Activated naive CD4-positive, alpha-beta T cell treated with anti-CD3 and anti-CD28 coated beads, Interleukin-2, amount 50 U/mL, for 24 hours (primary cell): ENCODE results near the gene KRT17.
"Not testable (repeated sequence)": the region's sequence is repeated elsewhere in the genome, so short reads cannot be mapped to it uniquely, and the experiment has no call there.

Source experiments
- H3K27ac Mint-ChIP-seq: one replicate; pipeline ENCODE4 v1.8.0; 2021; ENCODE audit warnings: mild to moderate bottlenecking, mixed read lengths
- H3K27me3 Mint-ChIP-seq: one replicate; pipeline ENCODE4 v1.8.0; 2021; ENCODE audit warnings: mixed read lengths
- H3K36me3 Mint-ChIP-seq: one replicate; pipeline ENCODE4 v1.8.0; 2021; ENCODE audit warnings: mixed read lengths
- H3K4me1 Mint-ChIP-seq: one replicate; pipeline ENCODE4 v1.8.0; 2021; ENCODE audit warnings: mixed read lengths
- H3K4me3 Mint-ChIP-seq: one replicate; pipeline ENCODE4 v1.8.0; 2021; ENCODE audit warnings: mild to moderate bottlenecking, mixed read lengths
- H3K9me3 Mint-ChIP-seq: one replicate; pipeline ENCODE4 v1.8.0; 2021; ENCODE audit warnings: mixed read lengths

The KRT17 gene

DNA sequence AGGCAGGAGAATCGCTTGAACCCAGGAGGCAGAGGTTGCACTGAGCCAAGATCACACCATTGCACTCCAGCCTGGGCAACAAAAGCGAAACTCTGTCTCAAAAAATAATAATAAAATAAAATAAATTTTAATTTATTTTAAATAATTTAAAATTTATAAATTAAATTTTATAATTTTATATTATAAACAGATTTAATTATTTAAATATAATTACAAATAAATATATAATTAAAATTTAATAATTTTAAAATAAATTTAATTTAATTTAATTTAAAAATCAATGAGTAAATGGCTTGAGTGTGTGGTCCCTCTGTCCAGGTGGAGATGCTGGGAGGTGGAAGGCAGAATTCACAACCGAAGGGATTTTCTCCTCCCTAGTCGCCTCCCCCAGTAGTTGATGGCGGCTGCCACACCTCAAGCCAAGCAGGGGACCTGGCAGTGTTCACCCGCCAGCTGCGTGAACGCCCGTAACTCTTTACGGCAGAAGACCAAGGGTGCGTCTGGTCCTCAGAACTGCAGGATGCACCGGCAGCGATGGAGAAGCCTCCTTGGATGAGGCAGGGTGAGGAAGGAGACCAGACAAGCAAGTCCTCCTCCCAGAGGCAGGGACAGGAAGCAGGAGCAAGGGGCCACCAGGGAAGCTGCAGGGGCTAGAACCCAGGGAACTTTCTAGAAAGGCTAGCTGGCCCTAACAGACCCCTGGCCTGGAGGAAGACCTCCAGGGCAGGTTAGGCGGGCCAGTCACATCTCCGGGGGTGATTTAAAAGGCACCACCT lies 22.9 kb upstream of the KRT17 start:
- H3K27ac Mint-ChIP-seq: no peak overlapping the region
- H3K4me1 Mint-ChIP-seq: peaks cover 10% of the 10 kb centered on the region
- H3K27me3 Mint-ChIP-seq: peaks cover 1% of the 10 kb centered on the region
- no peak overlapping the region for H3K4me3 Mint-ChIP-seq
- H3K36me3 Mint-ChIP-seq: no peaks in the 10 kb centered on the region
- no peaks in the 10 kb centered on the region for H3K9me3 Mint-ChIP-seq

DNA sequence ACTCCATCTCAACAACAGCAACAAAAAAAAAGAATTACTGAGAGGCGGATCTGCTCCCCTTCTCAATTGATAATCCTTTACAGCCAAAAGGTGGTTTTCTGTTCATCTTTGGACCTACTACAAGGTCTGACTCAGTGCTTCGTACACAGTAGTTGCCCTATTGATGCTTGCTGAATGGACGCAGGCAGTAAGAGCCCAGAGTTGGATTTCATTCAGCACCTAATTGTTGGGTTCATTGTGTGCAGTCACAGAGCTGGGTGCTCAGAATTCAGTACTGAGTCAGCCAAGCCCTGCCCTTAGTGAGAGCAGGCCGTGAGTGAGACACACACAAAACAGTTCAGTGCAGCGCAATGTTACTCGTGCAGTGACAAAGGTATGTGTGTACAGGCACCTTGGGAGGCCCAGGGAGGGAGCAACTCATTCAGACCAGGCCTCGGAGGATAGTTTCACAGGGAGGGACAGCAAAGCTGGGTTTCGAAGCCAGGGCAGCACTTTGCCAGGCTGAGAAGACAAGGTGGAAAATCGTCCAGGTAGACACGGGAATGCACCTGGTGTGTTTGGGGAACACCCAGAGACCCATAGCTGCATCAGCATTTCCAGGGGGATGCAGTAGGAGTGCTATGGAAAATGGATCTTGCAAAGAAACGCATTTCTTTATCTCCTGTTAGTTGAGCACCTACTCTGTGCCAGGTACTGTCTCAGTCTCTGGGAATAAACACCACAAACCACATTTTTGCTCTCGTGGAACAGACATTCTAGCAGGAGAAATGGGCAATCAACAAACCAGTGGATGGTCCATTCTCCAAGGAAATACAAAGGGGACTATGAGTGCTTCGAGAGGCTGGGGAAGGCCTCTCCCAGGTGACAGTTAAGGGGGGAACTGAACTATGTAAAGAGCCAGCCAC lies 18.1 kb upstream of the KRT17 start:
- Mint-ChIP-seq H3K4me1 (no peaks in the 10 kb centered on the region), H3K27ac (no peak overlapping the region), H3K27me3 (no peaks in the 10 kb centered on the region), H3K9me3 (no peaks in the 10 kb centered on the region), H3K36me3 (no peaks in the 10 kb centered on the region), H3K4me3 (no peak overlapping the region)

DNA sequence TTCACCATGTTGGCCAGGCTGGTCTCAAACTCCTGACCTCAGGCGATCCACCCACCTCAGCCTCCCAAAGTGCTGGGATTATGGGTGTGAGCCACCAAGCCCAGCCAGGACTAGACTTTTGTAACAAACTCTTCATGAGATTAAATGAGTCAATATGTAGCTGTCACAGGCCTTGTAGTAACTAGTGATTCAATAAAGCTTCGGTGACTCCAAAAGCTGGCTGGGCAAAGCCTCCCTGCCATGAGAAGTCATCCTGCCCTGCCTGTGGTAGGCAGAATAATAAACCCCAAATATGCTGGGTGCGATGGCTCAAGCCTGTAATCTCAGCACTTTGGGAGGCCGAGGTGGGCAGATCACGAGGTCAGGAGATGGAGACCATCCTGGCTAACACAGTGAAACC lies 16.2 kb upstream of the KRT17 start:
- H3K36me3 Mint-ChIP-seq, H3K27me3 Mint-ChIP-seq, H3K27ac Mint-ChIP-seq, H3K4me3 Mint-ChIP-seq, H3K4me1 Mint-ChIP-seq, H3K9me3 Mint-ChIP-seq: not testable (repeated sequence)

DNA sequence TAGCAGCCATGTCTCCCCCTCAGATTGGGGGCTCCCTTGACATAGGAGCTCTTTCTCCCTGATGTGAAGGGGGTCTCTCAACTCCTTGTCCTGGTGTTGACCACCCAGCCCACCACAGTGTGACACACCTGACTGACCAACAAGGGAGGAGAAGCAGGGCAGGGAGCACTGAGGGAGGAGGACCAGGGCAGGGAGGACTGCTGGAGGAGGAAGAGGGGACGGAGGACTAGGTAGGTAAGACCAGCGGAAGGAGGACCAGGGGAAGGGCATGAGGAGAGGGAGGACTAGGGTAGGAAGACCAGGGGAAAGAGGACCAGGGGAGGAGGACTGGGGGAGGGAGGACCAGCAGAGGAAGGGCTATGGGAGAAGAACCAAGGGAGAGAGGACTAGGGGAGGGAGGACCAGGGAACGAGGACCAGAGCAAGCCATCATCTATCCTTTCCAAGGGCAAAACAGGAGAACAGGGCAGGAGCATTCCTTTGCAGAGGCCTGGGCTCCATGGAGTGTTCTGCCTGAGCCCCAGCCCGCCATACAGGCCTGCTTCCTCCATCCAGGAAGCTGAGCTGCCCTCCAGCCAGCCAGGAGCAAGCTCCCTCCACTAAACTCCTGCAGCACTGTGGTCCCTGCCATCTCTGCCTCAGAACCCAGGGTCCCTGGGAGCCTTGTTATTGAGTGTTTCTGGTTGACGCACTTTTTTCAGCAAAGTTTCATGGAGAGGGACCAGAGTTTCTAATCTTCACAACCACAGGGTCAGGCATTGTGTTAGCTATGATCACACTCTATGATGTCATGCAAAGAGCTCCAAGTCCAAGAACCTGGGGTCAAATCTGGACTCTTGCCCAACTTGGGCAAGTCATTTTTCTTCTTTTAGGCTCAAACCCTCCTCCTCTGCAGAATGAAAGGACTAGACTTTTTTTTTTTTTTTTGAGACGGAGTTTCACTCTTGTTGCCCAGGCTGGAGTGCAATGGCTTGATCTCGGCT lies 15.4 kb upstream of the KRT17 start:
- Mint-ChIP-seq H3K9me3 (no peaks in the 10 kb centered on the region), H3K4me3 (no peak overlapping the region), H3K4me1 (no peaks in the 10 kb centered on the region), H3K36me3 (no peaks in the 10 kb centered on the region), H3K27ac (no peak overlapping the region), H3K27me3 (no peaks in the 10 kb centered on the region)

DNA sequence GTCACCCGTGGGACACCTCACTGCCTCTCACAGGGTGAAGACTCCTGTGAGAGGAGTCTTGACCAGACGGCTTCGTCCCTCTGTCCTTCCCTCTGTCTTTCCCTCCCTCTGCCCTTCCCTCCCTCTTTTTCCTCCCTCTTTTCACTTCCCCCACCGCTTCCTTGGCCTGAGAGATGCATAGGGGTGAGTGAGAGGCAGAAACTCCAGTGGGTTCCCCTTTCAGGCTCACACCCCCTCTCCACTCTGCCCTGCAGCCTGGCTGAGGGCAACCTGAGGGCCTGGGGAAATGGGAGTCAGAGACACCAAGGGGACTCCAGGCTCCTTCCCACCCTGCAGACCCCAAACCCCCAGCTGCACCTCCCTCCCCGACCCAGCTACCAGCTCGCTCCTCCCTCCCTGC lies 14.6 kb upstream of the KRT17 start:
- H3K36me3 Mint-ChIP-seq: no peaks in the 10 kb centered on the region
- no peaks in the 10 kb centered on the region for H3K9me3 Mint-ChIP-seq
- no peaks in the 10 kb centered on the region for H3K27me3 Mint-ChIP-seq
- no peaks in the 10 kb centered on the region for H3K4me1 Mint-ChIP-seq
- H3K4me3 Mint-ChIP-seq: no peak overlapping the region
- no peak overlapping the region for H3K27ac Mint-ChIP-seq

DNA sequence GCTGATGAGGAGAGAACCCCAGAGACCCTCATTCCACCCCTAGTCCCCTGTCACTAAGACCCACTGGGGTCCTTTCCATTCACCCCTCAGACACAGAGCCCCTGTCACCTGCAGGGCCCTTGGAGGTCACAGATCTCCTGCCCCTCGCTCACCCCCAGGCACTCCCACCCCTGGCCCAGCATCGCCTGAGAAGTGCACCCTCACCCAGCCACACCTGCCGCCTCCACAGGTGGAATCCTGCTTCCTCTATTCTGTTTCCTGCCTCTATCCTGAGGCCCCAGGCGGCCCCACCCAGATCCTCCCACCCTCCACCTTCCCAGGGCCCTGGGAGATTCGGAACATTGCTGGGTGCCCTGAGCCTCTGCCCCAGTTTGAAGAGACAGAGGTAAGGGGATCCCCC lies 13.8 kb upstream of the KRT17 start:
- Mint-ChIP-seq H3K27me3 (no peaks in the 10 kb centered on the region), H3K27ac (no peak overlapping the region), H3K36me3 (no peaks in the 10 kb centered on the region), H3K4me3 (no peak overlapping the region), H3K4me1 (no peaks in the 10 kb centered on the region), H3K9me3 (no peaks in the 10 kb centered on the region)

DNA sequence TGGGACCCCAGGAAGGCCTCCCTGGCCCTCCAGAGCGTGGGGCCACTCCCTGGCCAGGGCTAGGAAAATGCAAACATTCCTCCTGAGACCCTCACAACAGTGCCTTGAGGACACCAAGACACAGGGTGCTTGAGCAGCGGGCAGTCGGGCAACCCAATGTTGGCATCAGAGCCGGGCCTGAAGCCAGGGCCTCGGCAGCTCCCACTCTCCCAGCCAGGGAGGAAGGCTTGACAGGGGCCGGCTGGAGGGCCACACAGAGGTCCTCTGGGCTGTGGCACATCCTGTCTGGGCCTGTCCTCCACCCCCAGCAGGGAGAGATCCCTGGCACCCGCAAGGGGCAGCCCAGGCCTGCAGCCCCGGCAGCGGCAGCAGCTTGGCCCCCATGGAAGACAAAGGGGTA lies 12.3 kb upstream of the KRT17 start:
- H3K4me3 Mint-ChIP-seq: no peak overlapping the region
- no peak overlapping the region for H3K27ac Mint-ChIP-seq
- H3K36me3 Mint-ChIP-seq: no peaks in the 10 kb centered on the region
- no peaks in the 10 kb centered on the region for H3K4me1 Mint-ChIP-seq
- no peaks in the 10 kb centered on the region for H3K9me3 Mint-ChIP-seq
- H3K27me3 Mint-ChIP-seq: no peaks in the 10 kb centered on the region

DNA sequence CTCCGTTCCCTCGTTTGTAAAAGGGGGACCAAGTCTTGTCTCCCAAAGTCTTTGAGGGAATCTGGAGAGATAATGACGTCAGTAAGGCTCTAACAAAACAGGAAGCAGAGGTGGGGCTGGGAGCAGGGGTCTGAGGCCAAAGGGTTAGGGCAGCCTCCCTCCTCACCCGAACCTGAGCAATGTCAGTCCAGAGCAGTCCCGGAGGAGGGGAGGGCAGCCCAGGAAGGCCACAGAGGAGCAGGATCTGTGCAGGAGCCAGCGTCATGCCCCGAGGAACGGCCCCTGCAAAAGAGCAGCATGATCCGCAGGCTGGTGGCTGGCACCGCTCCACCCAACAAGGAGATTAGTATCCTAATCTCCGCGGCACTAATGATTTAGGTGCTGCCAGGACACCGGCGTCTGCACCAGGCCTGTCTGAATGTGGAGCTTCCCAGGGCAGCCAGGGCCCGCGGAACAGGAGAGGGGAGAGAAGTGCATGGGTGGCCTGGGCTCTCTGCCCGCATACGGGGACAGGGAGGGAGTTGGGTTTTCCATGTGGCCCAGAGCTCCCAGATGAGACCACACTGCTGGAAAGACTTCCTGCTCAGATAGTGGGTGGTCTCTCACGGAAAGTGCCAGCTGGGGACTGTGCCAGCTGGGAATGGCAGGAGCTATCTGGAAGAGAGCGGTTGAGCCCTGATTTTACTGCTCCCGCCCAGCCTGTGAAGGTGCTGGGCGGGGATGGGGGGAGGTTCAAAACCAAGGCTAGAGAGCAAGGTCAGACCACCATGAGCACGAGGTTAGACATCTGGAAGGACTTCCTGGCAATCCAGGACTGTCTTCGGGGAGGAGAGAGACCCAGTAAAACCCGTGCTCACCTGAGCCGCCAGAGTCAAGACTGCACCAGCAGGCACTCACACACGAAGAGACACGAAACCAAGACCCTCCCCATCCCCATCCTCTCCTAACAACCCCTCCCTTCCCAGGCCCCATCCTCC lies 11.0 kb upstream of the KRT17 start:
- H3K4me1 Mint-ChIP-seq: no peaks in the 10 kb centered on the region
- no peaks in the 10 kb centered on the region for H3K27me3 Mint-ChIP-seq
- no peaks in the 10 kb centered on the region for H3K36me3 Mint-ChIP-seq
- no peaks in the 10 kb centered on the region for H3K9me3 Mint-ChIP-seq
- H3K4me3 Mint-ChIP-seq: no peak overlapping the region
- H3K27ac Mint-ChIP-seq: no peak overlapping the region

DNA sequence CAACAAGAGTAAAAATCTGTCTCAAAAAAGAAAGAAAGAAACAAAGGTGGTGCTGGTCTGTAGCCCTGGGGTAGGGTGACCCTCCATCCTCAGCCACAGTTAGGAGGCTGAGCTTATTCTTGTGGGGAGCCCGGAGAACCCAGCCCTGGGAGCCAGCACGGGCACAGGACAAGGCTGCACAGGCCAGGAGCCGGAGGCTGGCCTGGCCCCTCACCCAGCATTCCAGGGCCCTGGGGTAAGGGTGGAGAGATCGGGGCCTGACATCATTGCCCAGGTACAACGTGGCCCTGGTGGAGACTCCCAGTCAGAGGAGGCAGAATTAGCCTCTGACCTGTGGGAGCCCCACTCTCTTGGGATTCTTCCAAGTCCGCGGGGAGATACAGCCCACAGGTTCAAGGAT lies 10.3 kb upstream of the KRT17 start:
- no peak overlapping the region for H3K4me3 Mint-ChIP-seq
- no peaks in the 10 kb centered on the region for H3K4me1 Mint-ChIP-seq
- H3K27me3 Mint-ChIP-seq: no peaks in the 10 kb centered on the region
- H3K27ac Mint-ChIP-seq: no peak overlapping the region
- H3K9me3 Mint-ChIP-seq: no peaks in the 10 kb centered on the region
- no peaks in the 10 kb centered on the region for H3K36me3 Mint-ChIP-seq

DNA sequence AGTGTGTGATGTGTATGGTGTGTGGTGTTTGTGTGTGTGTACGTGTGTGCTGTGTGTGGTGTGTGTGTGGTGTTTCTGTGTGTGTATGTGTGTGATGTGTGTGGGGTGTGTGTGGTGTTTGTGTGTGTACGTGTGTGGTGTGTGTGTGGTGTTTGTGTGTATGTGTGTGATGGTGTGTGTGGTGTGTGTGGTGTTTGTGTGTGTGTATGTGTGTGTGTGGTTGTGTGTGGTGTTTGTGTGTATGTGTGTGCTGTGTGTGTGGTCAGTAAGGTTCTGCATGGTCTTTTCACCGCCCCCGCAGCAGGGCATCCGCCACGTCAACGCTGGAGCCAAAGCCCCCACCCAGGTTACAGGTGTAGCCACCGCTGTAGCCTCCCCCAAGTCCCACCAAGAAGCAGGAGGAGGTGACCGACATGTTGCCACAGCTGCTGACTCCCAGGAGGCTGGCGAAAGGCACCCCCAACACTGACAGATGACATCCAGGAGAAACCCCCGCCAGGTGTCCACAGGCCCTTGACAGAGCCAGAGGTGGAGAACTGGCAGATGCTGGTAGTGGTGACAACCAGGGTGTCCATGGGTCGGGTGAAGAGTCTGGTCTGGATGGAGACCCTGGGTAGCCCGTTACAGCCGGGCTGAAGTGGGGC lies 9.3 kb upstream of the KRT17 start:
- Mint-ChIP-seq H3K9me3 (no peaks in the 10 kb centered on the region), H3K36me3 (no peaks in the 10 kb centered on the region), H3K27me3 (no peaks in the 10 kb centered on the region), H3K4me3 (no peak overlapping the region), H3K27ac (no peak overlapping the region), H3K4me1 (no peaks in the 10 kb centered on the region)

DNA sequence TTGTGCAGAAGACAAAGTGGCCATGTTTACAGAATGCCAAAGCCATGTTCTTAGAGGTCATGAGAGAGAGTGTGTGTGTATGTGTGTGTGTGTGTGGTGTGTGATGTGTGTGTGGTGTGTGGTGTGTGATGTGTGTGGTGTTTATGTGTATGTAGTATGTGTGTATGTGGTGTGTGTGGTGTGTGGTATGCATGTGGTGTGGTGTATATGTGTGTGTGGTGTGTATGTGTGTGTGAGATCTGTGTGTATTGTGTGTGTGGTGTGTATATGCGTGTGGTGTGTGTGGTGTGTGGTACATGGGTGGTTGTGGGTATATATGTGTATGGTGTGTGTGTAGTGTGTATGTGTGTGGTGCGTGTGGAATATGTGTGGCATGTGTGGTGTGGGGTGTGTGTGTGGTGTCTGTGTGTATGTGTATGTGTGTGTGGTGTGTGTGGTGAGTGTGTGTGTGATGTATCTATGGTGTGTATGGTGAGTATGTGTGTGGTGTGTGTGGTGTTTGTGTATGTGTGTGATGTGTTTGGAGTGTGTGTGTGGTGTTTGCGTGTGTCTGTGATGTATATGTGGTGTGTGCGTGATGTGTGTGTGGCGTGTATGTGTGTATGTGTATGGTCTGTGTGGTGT lies 8.2 kb upstream of the KRT17 start:
- H3K36me3 Mint-ChIP-seq: no peaks in the 10 kb centered on the region
- no peaks in the 10 kb centered on the region for H3K4me1 Mint-ChIP-seq
- no peak overlapping the region for H3K27ac Mint-ChIP-seq

DNA sequence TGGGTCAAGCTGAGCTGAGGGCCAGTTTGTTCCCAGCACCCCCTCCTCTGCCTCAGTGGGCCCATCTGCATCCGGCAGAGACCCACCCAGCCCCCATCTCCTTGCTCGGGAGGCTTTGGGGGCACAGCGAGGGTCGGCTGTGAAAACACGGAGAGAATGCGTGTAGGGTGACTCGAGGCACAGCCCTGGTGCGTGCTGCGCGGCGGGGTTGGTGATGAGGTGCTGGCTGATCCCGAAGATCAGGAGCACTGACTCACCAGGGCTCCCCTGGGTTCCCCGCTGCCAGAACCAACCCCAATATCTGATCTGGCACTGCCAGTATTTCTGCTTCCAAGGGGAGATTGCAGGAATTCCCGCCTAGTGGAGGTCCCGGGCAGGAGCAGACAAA lies 7.5 kb upstream of the KRT17 start:
- Mint-ChIP-seq H3K27me3 (no peaks in the 10 kb centered on the region), H3K36me3 (no peaks in the 10 kb centered on the region), H3K4me3 (no peak overlapping the region), H3K4me1 (no peaks in the 10 kb centered on the region), H3K27ac (no peak overlapping the region), H3K9me3 (no peaks in the 10 kb centered on the region)

More for the DNA sequence above, 8.2 kb upstream of the KRT17 start:
- Mint-ChIP-seq H3K4me3 (no peak overlapping the region), H3K27me3 (no peaks in the 10 kb centered on the region), H3K9me3 (no peaks in the 10 kb centered on the region)

DNA sequence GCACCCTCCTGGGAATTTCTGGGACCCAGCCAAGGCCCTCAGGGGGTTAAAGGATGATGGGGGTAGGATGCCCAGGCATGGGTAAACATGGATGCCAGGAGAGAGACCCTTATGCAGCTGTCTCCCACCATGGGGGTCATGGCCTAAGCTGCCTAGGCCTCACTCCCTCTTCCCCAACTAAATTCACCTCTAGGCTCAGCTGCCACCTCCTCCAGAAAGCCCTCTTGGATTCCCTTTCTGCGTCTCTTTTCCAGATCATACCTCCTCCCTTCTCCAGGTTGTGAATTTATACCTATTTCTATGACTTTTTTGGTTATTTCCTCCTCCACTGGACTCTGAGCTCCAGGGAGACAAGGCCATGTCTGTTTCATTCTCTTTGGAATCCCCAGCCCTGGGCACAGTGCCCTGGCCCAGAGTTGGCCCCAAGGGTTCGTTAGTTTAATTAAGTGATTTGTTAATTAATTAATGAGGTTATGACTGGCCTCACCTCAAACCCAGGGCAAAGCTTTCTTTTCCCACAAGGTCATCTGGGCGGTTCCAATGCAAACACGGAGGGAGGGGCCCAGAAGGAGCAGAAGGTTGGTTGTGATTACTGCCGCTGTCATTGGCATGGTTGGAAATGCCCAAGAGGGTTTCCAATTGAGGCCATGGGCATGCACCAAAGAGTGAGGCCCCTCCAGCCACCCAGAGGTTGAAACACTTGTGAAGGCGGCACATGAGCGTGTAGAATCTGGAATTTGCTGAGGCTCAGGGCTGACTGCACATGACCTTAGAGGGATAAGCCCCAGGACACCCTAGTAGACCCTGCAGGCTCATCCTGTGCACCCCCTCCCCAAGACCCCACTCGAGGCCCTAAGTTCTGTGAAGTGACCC lies 6.9 kb upstream of the KRT17 start:
- Mint-ChIP-seq H3K36me3 (no peaks in the 10 kb centered on the region), H3K27me3 (no peaks in the 10 kb centered on the region), H3K4me3 (no peak overlapping the region), H3K9me3 (no peaks in the 10 kb centered on the region), H3K27ac (no peak overlapping the region), H3K4me1 (no peaks in the 10 kb centered on the region)
